ENCODE measurements around the gene CERS1.

The CERS1 gene

GRCh38 chr19:18855647-18856384 is 40.1 kb downstream of the CERS1 start:
- DNase-seq: no peak

GRCh38 chr19:18854982-18855381 is 41.0 kb downstream of the CERS1 start:
- Histone ChIP-seq H3K27ac (ENCODE audit: insufficient read depth in 1 of 2, low read depth in 1 of 2, low read length in 2 of 2, poor library complexity in 1 of 2, severe bottlenecking in 2 of 2) (no peak overlapping the region), H3K4me1 (ENCODE audit: control extremely low read depth in 1 of 4, control insufficient read depth in 4 of 4, insufficient read depth in 4 of 4, low read length in 3 of 4) (no peaks in the 10 kb centered on the region), H3K27me3 (replicated peaks in 2 of 5; ENCODE audit: control insufficient read depth in 4 of 5, insufficient read depth in 5 of 5, low read length in 4 of 5) (no peaks in the 10 kb centered on the region), H3K9me3 (ENCODE audit: control extremely low read depth in 1 of 5, control insufficient read depth in 4 of 5, insufficient read depth in 2 of 5, low read depth in 1 of 5, low read length in 4 of 5) (no peaks in the 10 kb centered on the region), H3K4me3 (ENCODE audit: control insufficient read depth in 1 of 7, extremely low read depth in 1 of 7, insufficient read depth in 4 of 7, low read depth in 2 of 7, low read length in 6 of 7) (no peak overlapping the region), H3K36me3 (ENCODE audit: control insufficient read depth in 4 of 4, insufficient read depth in 4 of 4, low read length in 3 of 4) (peaks cover 20 to 99% (median 91%) of the 10 kb centered on the region in 4 experiments)
- WGBS (ENCODE audit: insufficient coverage): 97% methylated on average over 33 of the region's 33 CpGs
- no peak for DNase-seq
- CTCF ChIA-PET: interaction anchor here (3.2 to 5.7 kb wide), 2 partner anchors 7 to 12 kb away, joined by 13 to 37 read pairs; no protein-coding TSS in a partner anchor
- POLR2A ChIA-PET: no interaction called here

More at GRCh38 chr19:18855647-18856384, 40.1 kb downstream of the CERS1 start:
- peaks cover 24 to 99% (median 91%) of the 10 kb centered on the region in 4 experiments for H3K36me3 ChIP-seq (ENCODE audit: control insufficient read depth in 4 of 4, insufficient read depth in 4 of 4, low read length in 3 of 4)
- H3K9me3 ChIP-seq (ENCODE audit: control extremely low read depth in 1 of 5, control insufficient read depth in 4 of 5, insufficient read depth in 2 of 5, low read depth in 1 of 5, low read length in 4 of 5): no peaks in the 10 kb centered on the region
- no peak overlapping the region for H3K4me3 ChIP-seq (ENCODE audit: control insufficient read depth in 1 of 7, extremely low read depth in 1 of 7, insufficient read depth in 4 of 7, low read depth in 2 of 7, low read length in 6 of 7)
- POLR2A ChIA-PET: no interaction called here
- CTCF ChIA-PET: interaction anchor here (0.7 to 5.7 kb wide), 5 partner anchors 8 to 128 kb away, joined by 3 to 37 read pairs (median 4); no protein-coding TSS in a partner anchor
- H3K27me3 ChIP-seq (replicated peaks in 2 of 5; ENCODE audit: control insufficient read depth in 4 of 5, insufficient read depth in 5 of 5, low read length in 4 of 5): no peaks in the 10 kb centered on the region
- 94% methylated on average over 27 of the region's 27 CpGs for WGBS (ENCODE audit: insufficient coverage)
- no peaks in the 10 kb centered on the region for H3K4me1 ChIP-seq (ENCODE audit: control extremely low read depth in 1 of 4, control insufficient read depth in 4 of 4, insufficient read depth in 4 of 4, low read length in 3 of 4)
- no peak overlapping the region for H3K27ac ChIP-seq (ENCODE audit: insufficient read depth in 1 of 2, low read depth in 1 of 2, low read length in 2 of 2, poor library complexity in 1 of 2, severe bottlenecking in 2 of 2)

DNA sequence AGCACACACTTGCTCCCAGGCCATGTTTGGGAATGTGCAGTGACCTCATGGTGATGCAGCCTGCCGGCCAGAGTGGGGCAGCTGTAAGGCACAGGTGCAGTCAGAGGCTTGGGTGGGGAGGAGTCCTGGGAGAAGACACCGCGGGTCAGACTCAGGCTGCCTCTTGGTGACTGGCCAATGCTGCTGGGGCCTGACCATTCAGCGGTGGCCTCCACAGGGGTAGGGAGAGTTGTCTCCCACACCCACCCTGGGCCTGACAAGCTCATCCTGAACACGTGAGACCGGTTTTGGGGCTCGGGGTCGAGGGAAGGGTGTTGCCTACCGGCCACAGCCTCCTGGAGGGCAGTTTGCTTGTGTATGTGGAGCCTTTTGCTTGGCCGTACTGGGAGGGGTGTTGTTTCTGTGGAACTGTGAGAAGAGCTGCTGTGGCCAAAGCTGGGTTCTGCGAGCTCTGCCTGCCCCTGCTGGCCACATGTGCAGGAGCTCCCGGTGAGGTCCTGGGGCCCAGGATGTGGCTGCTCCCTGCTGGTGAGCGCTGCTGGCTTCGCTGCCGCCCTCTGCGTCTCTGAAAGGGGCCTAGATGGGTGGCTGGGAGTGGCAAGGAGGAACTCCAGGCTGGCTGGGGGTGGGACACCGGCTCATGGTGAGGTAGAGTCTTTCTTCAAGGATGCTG is 42.1 kb downstream of the CERS1 start:
- Histone ChIP-seq H3K27me3 (replicated peaks in 2 of 5; ENCODE audit: control insufficient read depth in 4 of 5, insufficient read depth in 5 of 5, low read length in 4 of 5) (no peaks in the 10 kb centered on the region), H3K9me3 (ENCODE audit: control extremely low read depth in 1 of 5, control insufficient read depth in 4 of 5, insufficient read depth in 2 of 5, low read depth in 1 of 5, low read length in 4 of 5) (no peaks in the 10 kb centered on the region), H3K4me1 (ENCODE audit: control extremely low read depth in 1 of 4, control insufficient read depth in 4 of 4, insufficient read depth in 4 of 4, low read length in 3 of 4) (peaks cover 0 to 7% (median 6%) of the 10 kb centered on the region in 4 experiments), H3K36me3 (ENCODE audit: control insufficient read depth in 4 of 4, insufficient read depth in 4 of 4, low read length in 3 of 4) (peaks cover 17 to 99% (median 86%) of the 10 kb centered on the region in 4 experiments), H3K27ac (ENCODE audit: insufficient read depth in 1 of 2, low read depth in 1 of 2, low read length in 2 of 2, poor library complexity in 1 of 2, severe bottlenecking in 2 of 2) (no peak overlapping the region), H3K4me3 (ENCODE audit: control insufficient read depth in 1 of 7, extremely low read depth in 1 of 7, insufficient read depth in 4 of 7, low read depth in 2 of 7, low read length in 6 of 7) (no peak overlapping the region)
- CTCF ChIA-PET: interaction anchor here (3.2 kb wide), 1 partner anchor 13 kb away, joined by 13 read pairs; no protein-coding TSS in a partner anchor
- WGBS (ENCODE audit: insufficient coverage): 96% methylated on average over 11 of the region's 17 CpGs
- POLR2A ChIA-PET: no interaction called here
- no peak for DNase-seq

- DNase-seq: no peak
- H3K27ac ChIP-seq (ENCODE audit: insufficient read depth in 1 of 2, low read depth in 1 of 2, low read length in 2 of 2, poor library complexity in 1 of 2, severe bottlenecking in 2 of 2): no peak overlapping the region
- H3K9me3 ChIP-seq (ENCODE audit: control extremely low read depth in 1 of 5, control insufficient read depth in 4 of 5, insufficient read depth in 2 of 5, low read depth in 1 of 5, low read length in 4 of 5): no peaks in the 10 kb centered on the region
- ChIA-PET CTCF (no interaction called here), POLR2A (interaction anchor here (0.6 kb wide), 1 partner anchor 329 kb away, joined by 3 read pairs; no protein-coding TSS in a partner anchor)
- H3K4me3 ChIP-seq (ENCODE audit: control insufficient read depth in 1 of 7, extremely low read depth in 1 of 7, insufficient read depth in 4 of 7, low read depth in 2 of 7, low read length in 6 of 7): no peak overlapping the region
- 89% methylated on average over 11 of the region's 12 CpGs for whole genome bisulfite sequencing (ENCODE audit: insufficient coverage)
- H3K4me1 ChIP-seq (ENCODE audit: control extremely low read depth in 1 of 4, control insufficient read depth in 4 of 4, insufficient read depth in 4 of 4, low read length in 3 of 4): peaks cover 0 to 19% (median 15%) of the 10 kb centered on the region in 4 experiments
- H3K27me3 ChIP-seq (replicated peaks in 2 of 5; ENCODE audit: control insufficient read depth in 4 of 5, insufficient read depth in 5 of 5, low read length in 4 of 5): no peaks in the 10 kb centered on the region
- H3K36me3 ChIP-seq (ENCODE audit: control insufficient read depth in 4 of 4, insufficient read depth in 4 of 4, low read length in 3 of 4): peaks cover 13 to 99% (median 80%) of the 10 kb centered on the region in 4 experiments
Measured at GRCh38 chr19:18852648-18853047, 43.3 kb downstream of the CERS1 start.

- H3K4me1 ChIP-seq (ENCODE audit: control extremely low read depth in 1 of 4, control insufficient read depth in 4 of 4, insufficient read depth in 4 of 4, low read length in 3 of 4): peaks cover 0 to 21% (median 19%) of the 10 kb centered on the region in 4 experiments
- CTCF ChIA-PET: interaction anchor here (1.0 to 1.5 kb wide), 2 partner anchors 9 to 53 kb away, joined by 3 to 4 read pairs; no protein-coding TSS in a partner anchor
Measured at GRCh38 chr19:18851673-18852325, 44.2 kb downstream of the CERS1 start.

DNA sequence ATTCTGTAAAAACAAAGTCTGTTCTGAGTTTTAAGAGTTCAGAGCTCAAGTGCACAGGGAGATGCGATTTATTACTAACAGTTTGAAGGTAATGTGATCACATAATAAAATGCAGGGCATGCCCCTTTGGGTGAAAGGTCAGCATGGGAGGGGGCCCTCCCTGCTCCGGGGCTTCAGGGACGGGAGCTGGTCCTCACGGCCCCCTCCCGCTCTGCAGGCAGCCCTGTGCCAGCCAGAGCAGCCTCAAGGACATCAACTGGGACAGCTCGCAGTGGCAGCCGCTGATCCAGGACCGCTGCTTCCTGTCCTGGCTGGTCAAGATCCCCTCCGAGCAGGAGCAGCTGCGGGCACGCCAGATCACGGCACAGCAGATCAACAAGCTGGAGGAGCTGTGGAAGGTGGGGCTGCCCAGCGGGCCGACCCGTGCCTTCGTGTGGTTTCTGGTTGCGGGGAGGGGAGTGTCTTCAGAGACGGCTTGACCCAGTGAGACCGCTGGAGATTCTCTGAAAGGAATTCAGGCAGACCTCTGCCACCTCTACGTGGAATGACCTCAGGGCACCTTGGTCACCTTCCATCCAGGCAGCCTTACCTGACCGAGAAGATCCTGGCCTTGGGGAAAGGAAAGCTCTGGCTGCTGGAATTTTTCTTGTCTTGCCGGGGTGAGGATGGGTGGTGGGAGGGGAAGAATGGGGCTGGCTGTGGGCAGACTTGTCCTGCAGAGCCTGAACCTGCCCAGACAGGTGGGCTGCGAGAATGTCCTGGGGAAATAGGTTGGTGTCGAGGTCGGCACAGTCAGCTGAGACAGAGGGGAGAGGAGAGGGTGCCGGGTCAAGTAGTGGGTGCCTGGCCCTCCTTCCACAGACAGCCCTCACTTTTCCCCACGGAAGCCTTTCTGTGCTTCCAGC is 45.2 kb downstream of the CERS1 start:
- 95% methylated on average over 24 of the region's 27 CpGs for WGBS (ENCODE audit: insufficient coverage)
- DNase-seq: no peak
- H3K9me3 ChIP-seq (ENCODE audit: control extremely low read depth in 1 of 5, control insufficient read depth in 4 of 5, insufficient read depth in 2 of 5, low read depth in 1 of 5, low read length in 4 of 5): no peaks in the 10 kb centered on the region
- peaks cover 0 to 21% (median 19%) of the 10 kb centered on the region in 4 experiments for H3K4me1 ChIP-seq (ENCODE audit: control extremely low read depth in 1 of 4, control insufficient read depth in 4 of 4, insufficient read depth in 4 of 4, low read length in 3 of 4)
- H3K27me3 ChIP-seq (replicated peaks in 2 of 5; ENCODE audit: control insufficient read depth in 4 of 5, insufficient read depth in 5 of 5, low read length in 4 of 5): no peaks in the 10 kb centered on the region
- no peak overlapping the region for H3K4me3 ChIP-seq (ENCODE audit: control insufficient read depth in 1 of 7, extremely low read depth in 1 of 7, insufficient read depth in 4 of 7, low read depth in 2 of 7, low read length in 6 of 7)
- ChIA-PET POLR2A (no interaction called here), CTCF (interaction anchor here (0.9 to 1.5 kb wide), 7 partner anchors 8 to 319 kb away, joined by 3 to 6 read pairs (median 4); no protein-coding TSS in a partner anchor)
- peaks cover 12 to 88% (median 66%) of the 10 kb centered on the region in 4 experiments for H3K36me3 ChIP-seq (ENCODE audit: control insufficient read depth in 4 of 4, insufficient read depth in 4 of 4, low read length in 3 of 4)
- no peak overlapping the region for H3K27ac ChIP-seq (ENCODE audit: insufficient read depth in 1 of 2, low read depth in 1 of 2, low read length in 2 of 2, poor library complexity in 1 of 2, severe bottlenecking in 2 of 2)

More at GRCh38 chr19:18851673-18852325, 44.2 kb downstream of the CERS1 start:
- DNase-seq: no peak
- no peak overlapping the region for H3K27ac ChIP-seq (ENCODE audit: insufficient read depth in 1 of 2, low read depth in 1 of 2, low read length in 2 of 2, poor library complexity in 1 of 2, severe bottlenecking in 2 of 2)
- WGBS (ENCODE audit: insufficient coverage): 98% methylated on average over 31 of the region's 31 CpGs
- H3K27me3 ChIP-seq (replicated peaks in 2 of 5; ENCODE audit: control insufficient read depth in 4 of 5, insufficient read depth in 5 of 5, low read length in 4 of 5): no peaks in the 10 kb centered on the region
- H3K9me3 ChIP-seq (ENCODE audit: control extremely low read depth in 1 of 5, control insufficient read depth in 4 of 5, insufficient read depth in 2 of 5, low read depth in 1 of 5, low read length in 4 of 5): no peaks in the 10 kb centered on the region
- H3K36me3 ChIP-seq (ENCODE audit: control insufficient read depth in 4 of 4, insufficient read depth in 4 of 4, low read length in 3 of 4): peaks cover 15 to 93% (median 73%) of the 10 kb centered on the region in 4 experiments
- no peak overlapping the region for H3K4me3 ChIP-seq (ENCODE audit: control insufficient read depth in 1 of 7, extremely low read depth in 1 of 7, insufficient read depth in 4 of 7, low read depth in 2 of 7, low read length in 6 of 7)
- POLR2A ChIA-PET: interaction anchor here (0.6 kb wide), 1 partner anchor 329 kb away, joined by 3 read pairs; no protein-coding TSS in a partner anchor

All from common myeloid progenitor, CD34-positive (primary cell).